Keratinocyte (primary cell): ENCODE data around the gene ADAM22. TPM values are rescaled to one million over a fixed set of nuclear protein-coding genes. Genes with fewer than 3 reads are reported as not detected.

ENCODE experiments used
- DNase-seq: peaks from one replicate; pipeline ENCODE4 v3.0.0-alpha.2; 2011; ENCODE audit warnings: low read depth, missing footprints, low spot score
- FAIRE-seq: peaks from 2 replicates; lab custom pipeline; 2011; peaks lifted over from hg19 to GRCh38; lab: Jason Lieb, UNC
- H2AFZ ChIP-seq: 2 replicates; pipeline ENCODE4 v1.6.0; 2012; ENCODE audit warnings: low read length, control low read depth, inconsistent platforms; ENCODE audit not compliant: control insufficient read depth
- H3K27ac ChIP-seq: 2 replicates; pipeline ENCODE4 v1.5.1; 2011; ENCODE audit warnings: low read length; ENCODE audit not compliant: control insufficient read depth, insufficient read depth
- H3K27me3 ChIP-seq: 3 replicates; pipeline ENCODE4 v1.6.0; 2011; ENCODE audit warnings: low read length; ENCODE audit not compliant: control insufficient read depth, insufficient read depth; ENCODE audit errors: extremely low read depth
- H3K36me3 ChIP-seq, 2 experiments: 2 replicates in 1 of 2; 3 replicates in 1 of 2; pipeline ENCODE4 v1.5.1; 2011; ENCODE audit warnings: low read length in 2 of 2, mild to moderate bottlenecking in 1 of 2; ENCODE audit not compliant: control insufficient read depth in 2 of 2, insufficient read depth in 2 of 2; ENCODE audit errors: extremely low read depth in 1 of 2
- H3K4me1 ChIP-seq: 3 replicates; pipeline ENCODE4 v1.5.1; 2011; ENCODE audit warnings: low read length; ENCODE audit not compliant: control insufficient read depth, insufficient read depth; ENCODE audit errors: extremely low read depth
- H3K4me2 ChIP-seq: 3 replicates; pipeline ENCODE4 v1.6.0; 2011; ENCODE audit warnings: low read depth, low read length; ENCODE audit not compliant: control insufficient read depth, insufficient read depth; ENCODE audit errors: extremely low read depth
- H3K4me3 ChIP-seq, 3 experiments: fragments of 200-600 bp in 1 of 3; sonication (generic) in 1 of 3; 2 replicates in 2 of 3; 3 replicates in 1 of 3; pipeline ENCODE4 v1.5.1; 2011 to 2016; ENCODE audit warnings: low read length in 3 of 3, mild to moderate bottlenecking in 3 of 3, control low read depth in 2 of 3, inconsistent platforms in 1 of 3, low read depth in 1 of 3, mixed read lengths in 1 of 3, mixed run types in 1 of 3, moderate library complexity in 1 of 3; ENCODE audit not compliant: control insufficient read depth in 2 of 3, insufficient read depth in 2 of 3; ENCODE audit errors: extremely low read depth in 1 of 3
- H3K79me2 ChIP-seq: 2 replicates; pipeline ENCODE4 v1.6.0; 2012; ENCODE audit warnings: low read length; ENCODE audit not compliant: control insufficient read depth, insufficient read depth
- H3K9ac ChIP-seq: 3 replicates; pipeline ENCODE4 v1.6.0; 2011; ENCODE audit warnings: low read length; ENCODE audit not compliant: control insufficient read depth, insufficient read depth; ENCODE audit errors: extremely low read depth
- H3K9me1 ChIP-seq: 3 replicates; pipeline ENCODE4 v1.6.0; 2011; ENCODE audit warnings: low read length; ENCODE audit not compliant: control insufficient read depth, insufficient read depth; ENCODE audit errors: extremely low read depth
- H3K9me3 ChIP-seq: 2 replicates; pipeline ENCODE4 v1.5.1; 2012; ENCODE audit warnings: low read depth, low read length; ENCODE audit not compliant: control insufficient read depth
- H4K20me1 ChIP-seq: 3 replicates; pipeline ENCODE4 v1.6.0; 2011; ENCODE audit warnings: low read length; ENCODE audit not compliant: control insufficient read depth, insufficient read depth; ENCODE audit errors: extremely low read depth
- CTCF ChIP-seq, 3 experiments: IDR thresholded peaks in 1 of 3; conservative IDR thresholded peaks in 1 of 3; optimal IDR thresholded peaks in 1 of 3; 2 replicates in 2 of 3; 3 replicates in 1 of 3; pipeline versions ENCODE3 to v1.5.1; 2011; ENCODE audit warnings: low read length in 3 of 3, mild to moderate bottlenecking in 3 of 3, moderate library complexity in 2 of 3, control low read depth in 1 of 3, inconsistent platforms in 1 of 3; ENCODE audit not compliant: insufficient read depth in 2 of 3; ENCODE audit errors: extremely low read depth in 1 of 3
- EZH2 ChIP-seq: IDR thresholded peaks from one replicate; pipeline ENCODE4 v1.6.1; 2012; ENCODE audit warnings: inconsistent platforms, mild to moderate bottlenecking, low read length, moderate library complexity
- dilution Hi-C: fragments of 300-500 bp; cut with MboI; formaldehyde crosslinking; loops from one replicate; pipeline ENCODE4 v1.7.0; 2020; ENCODE audit warnings: low sequenced_read_pairs; ENCODE audit not compliant: extremely low pct_ligation_motif_present
- polyA plus RNA-seq, 5 experiments: library from polyadenylated mRNA; depleted of rRNA in 3 of 5; stranded (reverse) in 3 of 5; stranded (forward) in 1 of 5; unstranded in 1 of 5; fragments of >200 nt; gene quantifications; 1 replicate in 1 of 5; 2 replicates in 3 of 5; 3 replicates in 1 of 5; pipeline versions ENCODE4 v1.2.1 to v1.2.3, GENCODE V29; 2011 to 2012; ENCODE audit warnings: missing spikeins in 2 of 5, low read depth in 1 of 5, low replicate concordance in 1 of 5

ADAM22 gene
- polyA plus RNA-seq, 1 donor (not counting 4 experiments of a cell fraction or from before 2014, with no cell fraction given): 0.07 TPM

GRCh38 chr7:88200789-88201188 lies 266.7 kb downstream of the ADAM22 start:
- Histone ChIP-seq H3K79me2 (no peaks in the 10 kb centered on the region), H3K4me3 (no peak overlapping the region), H2AFZ (no peak overlapping the region), H3K9me3 (no peaks in the 10 kb centered on the region), H3K4me1 (no peaks in the 10 kb centered on the region), H3K4me2 (no peak overlapping the region), H3K27me3 (no peaks in the 10 kb centered on the region), H3K27ac (no peak overlapping the region), H3K9ac (no peak overlapping the region), H3K9me1 (no peaks in the 10 kb centered on the region), H4K20me1 (no peaks in the 10 kb centered on the region), H3K36me3 (peaks cover 0 to 10% of the 10 kb centered on the region in 2 experiments)
- no peak for FAIRE-seq
- dilution Hi-C loops: no loop called here
- TF ChIP-seq EZH2: no peak
- no peak for TF ChIP-seq CTCF (optimal IDR thresholded peaks at IDR 0.05 in 1 of 3, IDR thresholded peaks at IDR 0.05 in 1 of 3, conservative IDR thresholded peaks at IDR 0.05 in 1 of 3; ENCODE audit: extremely low read depth in 1 of 3, insufficient read depth in 2 of 3, low read length in 3 of 3)
- DNase-seq: no peak

- H3K9ac ChIP-seq: no peak overlapping the region
- H3K4me3 ChIP-seq: no peak overlapping the region
- peaks cover 4 to 10% of the 10 kb centered on the region in 2 experiments for H3K36me3 ChIP-seq
- H3K4me1 ChIP-seq: no peaks in the 10 kb centered on the region
- H3K9me1 ChIP-seq: no peaks in the 10 kb centered on the region
- H2AFZ ChIP-seq: no peak overlapping the region
- no peak for TF ChIP-seq CTCF (optimal IDR thresholded peaks at IDR 0.05 in 1 of 3, IDR thresholded peaks at IDR 0.05 in 1 of 3, conservative IDR thresholded peaks at IDR 0.05 in 1 of 3; ENCODE audit: extremely low read depth in 1 of 3, insufficient read depth in 2 of 3, low read length in 3 of 3)
- TF ChIP-seq EZH2: no peak
- DNase-seq (no peak), FAIRE-seq (no peak)
- no peaks in the 10 kb centered on the region for H4K20me1 ChIP-seq
- no peaks in the 10 kb centered on the region for H3K79me2 ChIP-seq
- no peak overlapping the region for H3K4me2 ChIP-seq
- dilution Hi-C loops: no loop called here
- H3K9me3 ChIP-seq: no peaks in the 10 kb centered on the region
- no peak overlapping the region for H3K27ac ChIP-seq
- no peaks in the 10 kb centered on the region for H3K27me3 ChIP-seq
Observed at GRCh38 chr7:88201305-88201704, 267.3 kb downstream of the ADAM22 start.
